ENCODE results near the gene NOXA1.

The NOXA1 gene

DNA sequence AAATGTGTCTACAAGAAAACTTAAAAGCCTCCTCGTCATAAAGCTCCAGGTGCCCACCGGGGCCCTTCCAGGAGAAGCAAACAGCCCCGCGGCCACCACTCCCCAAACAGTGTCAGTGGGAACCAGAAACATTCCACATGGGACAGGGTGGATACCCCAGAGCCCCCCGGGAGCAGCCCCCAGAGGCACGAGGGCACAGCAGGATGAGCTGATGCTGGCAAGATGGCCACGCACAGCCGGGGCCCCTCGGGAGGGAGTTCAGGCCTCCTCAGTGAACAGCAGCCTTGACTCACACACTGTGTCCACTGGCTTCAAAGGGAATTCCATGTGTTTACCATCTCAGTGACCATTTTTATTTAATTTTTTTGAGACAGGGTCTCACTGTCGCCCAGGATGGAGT, 10.8 kb upstream of the NOXA1 start:
- H3K4me1 Mint-ChIP-seq = peaks cover 20% of the 10 kb centered on the region
- H3K27me3 Mint-ChIP-seq (ENCODE audit: low read depth, poor library complexity) = no peaks in the 10 kb centered on the region
- H3K27ac Mint-ChIP-seq = no peak overlapping the region
- no peak for DNase-seq
- H3K9me3 Mint-ChIP-seq = no peaks in the 10 kb centered on the region
- H3K4me3 Mint-ChIP-seq = no peak overlapping the region
- TF ChIP-seq, protein P1, sequence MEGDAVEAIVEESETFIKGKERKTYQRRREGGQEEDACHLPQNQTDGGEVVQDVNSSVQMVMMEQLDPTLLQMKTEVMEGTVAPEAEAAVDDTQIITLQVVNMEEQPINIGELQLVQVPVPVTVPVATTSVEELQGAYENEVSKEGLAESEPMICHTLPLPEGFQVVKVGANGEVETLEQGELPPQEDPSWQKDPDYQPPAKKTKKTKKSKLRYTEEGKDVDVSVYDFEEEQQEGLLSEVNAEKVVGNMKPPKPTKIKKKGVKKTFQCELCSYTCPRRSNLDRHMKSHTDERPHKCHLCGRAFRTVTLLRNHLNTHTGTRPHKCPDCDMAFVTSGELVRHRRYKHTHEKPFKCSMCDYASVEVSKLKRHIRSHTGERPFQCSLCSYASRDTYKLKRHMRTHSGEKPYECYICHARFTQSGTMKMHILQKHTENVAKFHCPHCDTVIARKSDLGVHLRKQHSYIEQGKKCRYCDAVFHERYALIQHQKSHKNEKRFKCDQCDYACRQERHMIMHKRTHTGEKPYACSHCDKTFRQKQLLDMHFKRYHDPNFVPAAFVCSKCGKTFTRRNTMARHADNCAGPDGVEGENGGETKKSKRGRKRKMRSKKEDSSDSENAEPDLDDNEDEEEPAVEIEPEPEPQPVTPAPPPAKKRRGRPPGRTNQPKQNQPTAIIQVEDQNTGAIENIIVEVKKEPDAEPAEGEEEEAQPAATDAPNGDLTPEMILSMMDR (IDR thresholded peaks at IDR 0.05) = no peak
- peaks cover 8% of the 10 kb centered on the region for H3K36me3 Mint-ChIP-seq (ENCODE audit: low read depth)

DNA sequence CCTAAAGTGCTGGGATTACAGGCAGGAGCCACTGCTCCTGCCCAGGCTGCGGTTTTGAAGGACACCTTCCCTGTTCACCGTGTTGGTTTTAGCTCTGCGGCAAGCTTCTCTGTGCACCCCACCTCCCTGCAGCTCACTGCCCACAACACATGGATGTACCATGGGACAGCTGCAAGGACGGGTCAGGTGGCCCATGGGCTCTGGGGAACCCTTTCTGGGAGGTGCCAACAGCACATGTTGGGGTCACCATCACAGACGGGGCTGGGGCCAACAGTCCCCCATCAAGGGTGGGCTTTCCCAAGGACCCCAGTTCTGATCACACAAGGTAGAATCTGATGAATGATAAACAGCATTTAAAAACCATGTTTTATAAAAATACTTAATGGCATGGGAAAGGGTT, 7.7 kb upstream of the NOXA1 start:
- Mint-ChIP-seq H3K27ac (no peak overlapping the region), H3K36me3 (ENCODE audit: low read depth) (peaks cover 8% of the 10 kb centered on the region), H3K27me3 (ENCODE audit: low read depth, poor library complexity) (no peaks in the 10 kb centered on the region), H3K4me1 (peaks cover 11% of the 10 kb centered on the region), H3K4me3 (no peak overlapping the region), H3K9me3 (no peaks in the 10 kb centered on the region)
- DNase-seq = no peak
- TF ChIP-seq, protein P1 (IDR thresholded peaks at IDR 0.05) = no peak

DNA sequence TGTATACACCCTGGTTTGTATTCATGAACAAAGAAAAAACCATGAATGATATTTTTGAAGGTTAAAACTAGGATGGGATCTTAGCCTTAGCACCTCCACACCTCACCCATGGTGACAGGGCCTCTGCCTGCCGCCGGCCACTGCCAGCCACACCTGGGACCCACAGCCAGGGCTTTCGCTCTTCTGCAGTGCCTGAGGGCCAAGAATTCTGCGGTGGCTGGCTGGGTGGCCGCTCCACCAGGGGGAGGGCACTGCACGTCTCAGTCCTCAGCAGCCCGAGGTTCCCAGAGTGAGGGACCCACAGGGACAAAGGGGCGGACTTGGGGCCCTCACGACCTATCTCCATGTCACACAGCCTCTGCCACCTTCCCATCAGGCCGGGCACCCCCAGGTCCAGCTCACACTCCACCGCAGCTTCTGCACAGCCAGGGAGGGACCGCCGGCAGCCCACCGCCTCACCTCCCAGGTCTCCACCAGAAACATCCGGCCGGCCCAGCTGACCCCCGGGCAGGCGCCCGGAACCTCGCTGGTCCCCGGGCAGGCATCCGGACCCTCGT, 7.1 kb upstream of the NOXA1 start:
- no peak overlapping the region for H3K4me3 Mint-ChIP-seq
- H3K27me3 Mint-ChIP-seq (ENCODE audit: low read depth, poor library complexity) = no peaks in the 10 kb centered on the region
- H3K9me3 Mint-ChIP-seq = no peaks in the 10 kb centered on the region
- no peak overlapping the region for H3K27ac Mint-ChIP-seq
- H3K36me3 Mint-ChIP-seq (ENCODE audit: low read depth) = peaks cover 8% of the 10 kb centered on the region
- TF ChIP-seq, protein P1 (IDR thresholded peaks at IDR 0.05) = no peak
- peaks cover 12% of the 10 kb centered on the region for H3K4me1 Mint-ChIP-seq
- no peak for DNase-seq

DNA sequence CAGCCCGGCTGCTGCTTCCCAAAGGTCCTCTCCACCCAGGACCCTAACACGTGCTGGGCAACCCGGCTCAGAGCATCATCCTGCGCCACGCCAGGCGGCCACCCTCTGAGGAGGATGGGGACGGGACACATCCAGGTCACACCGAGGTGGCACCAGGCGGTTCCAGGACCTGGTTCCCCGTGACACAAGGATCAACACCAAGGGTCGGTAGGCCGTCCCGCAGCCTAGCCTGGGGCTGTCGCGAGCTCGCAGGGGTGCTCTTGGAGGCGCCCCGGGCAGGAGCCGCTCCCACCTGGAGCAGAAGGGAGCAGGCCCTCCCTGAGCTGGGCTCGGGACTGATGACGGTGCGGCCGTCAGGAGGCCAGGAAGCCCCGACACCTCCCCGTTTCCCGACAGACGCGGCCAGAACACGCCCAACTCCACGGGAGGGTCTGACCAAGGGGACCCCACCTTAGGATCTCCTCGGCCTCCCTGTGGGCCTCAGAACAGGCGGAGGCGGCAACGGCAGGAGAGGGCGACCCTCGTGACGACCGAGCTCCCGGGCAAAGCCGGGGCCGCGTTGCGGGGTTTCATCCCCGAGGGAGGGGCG, 6.5 kb upstream of the NOXA1 start:
- Mint-ChIP-seq H3K4me3 (no peak overlapping the region), H3K9me3 (no peaks in the 10 kb centered on the region), H3K36me3 (ENCODE audit: low read depth) (peaks cover 8% of the 10 kb centered on the region), H3K4me1 (peaks cover 18% of the 10 kb centered on the region), H3K27me3 (ENCODE audit: low read depth, poor library complexity) (peaks cover 3% of the 10 kb centered on the region), H3K27ac (no peak overlapping the region)
- TF ChIP-seq, protein P1 (IDR thresholded peaks at IDR 0.05) = no peak
- no peak for DNase-seq

DNA sequence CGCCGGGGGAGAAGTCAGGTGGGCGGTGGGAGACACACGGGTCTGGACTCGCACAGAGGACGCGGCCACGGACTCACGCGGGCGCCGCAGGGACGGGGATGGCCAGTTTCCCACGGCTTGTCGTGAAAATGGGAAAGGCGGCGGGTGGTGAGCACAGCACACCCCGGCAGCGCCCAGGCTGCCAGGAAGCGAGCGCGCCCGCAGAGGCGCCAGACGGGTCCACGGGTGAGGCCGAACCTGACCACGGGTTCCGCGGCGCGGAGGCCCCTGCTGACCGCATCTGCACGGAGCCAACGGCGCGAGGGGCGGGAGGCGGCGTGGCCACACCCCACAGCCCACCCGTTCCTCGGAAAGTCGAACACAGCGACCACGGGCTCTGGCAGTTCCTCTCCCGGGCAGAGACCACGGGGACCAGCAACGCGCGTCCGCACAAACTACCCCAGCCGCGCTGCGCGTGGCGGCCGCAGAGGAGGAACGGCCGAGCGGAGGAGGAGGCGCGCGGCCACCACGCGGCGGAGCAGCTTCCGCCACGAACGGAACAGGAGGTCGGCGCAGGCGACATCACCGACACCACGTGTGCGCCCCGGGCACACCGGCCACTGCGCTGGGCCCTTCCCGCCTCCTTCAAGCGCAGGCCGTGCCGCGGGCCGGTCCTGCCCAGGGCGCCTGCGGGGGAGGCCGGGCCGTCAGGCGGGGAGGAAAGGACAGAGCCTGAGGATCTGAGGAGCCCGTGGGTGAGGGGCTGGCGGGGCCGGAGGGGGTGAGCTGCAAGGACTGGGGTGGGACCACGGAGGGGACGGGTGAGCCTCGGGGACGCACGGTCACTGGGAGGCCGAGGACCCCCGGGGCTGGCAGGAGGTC, 5.8 kb upstream of the NOXA1 start:
- peaks cover 7% of the 10 kb centered on the region for H3K27me3 Mint-ChIP-seq (ENCODE audit: low read depth, poor library complexity)
- DNase-seq = no peak

More for the DNA sequence above, 5.8 kb upstream of the NOXA1 start:
- H3K36me3 Mint-ChIP-seq (ENCODE audit: low read depth) = peaks cover 8% of the 10 kb centered on the region
- no peak overlapping the region for H3K4me3 Mint-ChIP-seq
- H3K27ac Mint-ChIP-seq = no peak overlapping the region
- TF ChIP-seq, protein P1 (IDR thresholded peaks at IDR 0.05) = no peak
- H3K4me1 Mint-ChIP-seq = peaks cover 25% of the 10 kb centered on the region
- H3K9me3 Mint-ChIP-seq = no peaks in the 10 kb centered on the region

Measured in nephron progenitor cell (in vitro differentiated cells).